Fibroblast of mammary gland (primary cell): ENCODE results near the gene RS1.

Source experiments
- DNase-seq: peaks from one replicate; pipeline ENCODE4 v3.0.0-alpha.2; 2010; ENCODE audit warnings: low read depth
- H3K4me3 ChIP-seq: 2 replicates; pipeline ENCODE4 v1.5.1; 2011; ENCODE audit warnings: low read depth, mild to moderate bottlenecking, low read length, moderate library complexity; ENCODE audit not compliant: control insufficient read depth
- TF ChIP-seq, protein P1 (sequence below): conservative IDR thresholded peaks from 2 replicates; pipeline ENCODE4 v1.5.1; 2011; ENCODE audit warnings: low read depth, low read length, inconsistent platforms; ENCODE audit not compliant: control insufficient read depth, insufficient read depth

RS1 gene

DNA sequence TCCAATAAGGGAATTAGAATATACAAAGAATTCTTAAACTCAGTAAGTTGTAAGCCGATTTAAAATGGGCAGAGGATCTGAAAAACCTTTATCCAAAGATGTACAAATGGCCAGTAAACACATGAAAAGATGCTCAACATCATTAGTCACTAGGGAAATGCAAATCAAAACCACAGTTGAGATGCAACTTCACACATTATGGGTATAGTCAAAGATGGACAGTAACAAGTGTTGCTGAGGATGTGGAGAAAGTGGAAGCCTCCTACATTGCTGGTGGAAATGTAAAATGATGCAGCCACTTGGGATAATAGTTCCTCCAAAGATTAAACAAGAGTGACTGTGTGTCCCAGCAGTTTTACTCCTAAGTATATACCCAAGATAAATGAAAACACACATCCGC is 32.6 kb downstream of the RS1 start:
- no peak overlapping the region for H3K4me3 ChIP-seq
- no peak for DNase-seq
- TF ChIP-seq, protein P1, sequence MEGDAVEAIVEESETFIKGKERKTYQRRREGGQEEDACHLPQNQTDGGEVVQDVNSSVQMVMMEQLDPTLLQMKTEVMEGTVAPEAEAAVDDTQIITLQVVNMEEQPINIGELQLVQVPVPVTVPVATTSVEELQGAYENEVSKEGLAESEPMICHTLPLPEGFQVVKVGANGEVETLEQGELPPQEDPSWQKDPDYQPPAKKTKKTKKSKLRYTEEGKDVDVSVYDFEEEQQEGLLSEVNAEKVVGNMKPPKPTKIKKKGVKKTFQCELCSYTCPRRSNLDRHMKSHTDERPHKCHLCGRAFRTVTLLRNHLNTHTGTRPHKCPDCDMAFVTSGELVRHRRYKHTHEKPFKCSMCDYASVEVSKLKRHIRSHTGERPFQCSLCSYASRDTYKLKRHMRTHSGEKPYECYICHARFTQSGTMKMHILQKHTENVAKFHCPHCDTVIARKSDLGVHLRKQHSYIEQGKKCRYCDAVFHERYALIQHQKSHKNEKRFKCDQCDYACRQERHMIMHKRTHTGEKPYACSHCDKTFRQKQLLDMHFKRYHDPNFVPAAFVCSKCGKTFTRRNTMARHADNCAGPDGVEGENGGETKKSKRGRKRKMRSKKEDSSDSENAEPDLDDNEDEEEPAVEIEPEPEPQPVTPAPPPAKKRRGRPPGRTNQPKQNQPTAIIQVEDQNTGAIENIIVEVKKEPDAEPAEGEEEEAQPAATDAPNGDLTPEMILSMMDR: no peak

GRCh38 chrX:18638398-18638797 is 33.5 kb downstream of the RS1 start:
- DNase-seq: no peak
- TF ChIP-seq, protein P1: no peak
- H3K4me3 ChIP-seq: no peak overlapping the region

- TF ChIP-seq, protein P1: no peak
- no peak overlapping the region for H3K4me3 ChIP-seq
- DNase-seq: no peak
These were observed 41.0 kb downstream of the RS1 start for GRCh38 chrX:18630934-18631333.

DNA sequence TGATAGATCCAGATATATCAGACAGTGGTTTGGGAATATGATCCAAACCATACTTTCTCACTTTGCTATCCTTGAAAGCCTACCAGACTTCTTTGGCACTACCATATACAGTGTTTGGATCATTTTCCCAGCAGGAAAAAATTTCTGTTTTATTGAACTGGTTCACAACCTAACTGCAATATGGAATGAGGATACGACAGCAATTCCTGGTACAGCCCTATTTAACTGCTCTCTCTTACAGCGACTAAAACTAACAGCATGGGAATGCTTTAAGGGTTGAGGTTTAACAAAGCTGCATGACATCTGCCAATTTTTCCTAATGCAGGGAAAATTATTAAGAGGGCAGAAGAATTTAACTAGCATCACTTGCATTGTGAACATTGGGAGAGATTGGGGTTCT is 47.3 kb downstream of the RS1 start:
- DNase-seq: no peak
- no peak overlapping the region for H3K4me3 ChIP-seq
- TF ChIP-seq, protein P1: no peak

GRCh38 chrX:18620349-18620748 is 51.6 kb downstream of the RS1 start:
- no peak overlapping the region for H3K4me3 ChIP-seq
- no peak for DNase-seq
- TF ChIP-seq, protein P1: no peak

GRCh38 chrX:18619288-18619687 is 52.6 kb downstream of the RS1 start:
- H3K4me3 ChIP-seq: no peak overlapping the region
- no peak for DNase-seq
- TF ChIP-seq, protein P1: no peak

- TF ChIP-seq, protein P1: no peak
- H3K4me3 ChIP-seq: no peak overlapping the region
- peak; percentile 54 for DNase-seq
These were observed 54.5 kb downstream of the RS1 start for GRCh38 chrX:18617407-18617750.
